GM21447 (cell line): ENCODE measurements around the gene CHST8.

Experiments used
- ATAC-seq: cut with Tn5 transposase; IDR thresholded peaks from one replicate; pipeline ENCODE4 v1.9.1; 2021; ENCODE audit not compliant: unreplicated experiment

Gene CHST8

GRCh38 chr19:33671211-33671610 lies 49.5 kb downstream of the CHST8 start:
- no peak for ATAC-seq

- ATAC-seq: no peak
Measured at GRCh38 chr19:33673258-33673875, 51.6 kb downstream of the CHST8 start.

- ATAC-seq: no peak
Measured at GRCh38 chr19:33673996-33674625, 52.4 kb downstream of the CHST8 start.

- no peak for ATAC-seq
Measured at GRCh38 chr19:33674626-33675367, 53.0 kb downstream of the CHST8 start.

- ATAC-seq: no peak
Measured at GRCh38 chr19:33675501-33676124, 53.9 kb downstream of the CHST8 start.

GRCh38 chr19:33676999-33677665 lies 55.4 kb downstream of the CHST8 start:
- no peak for ATAC-seq

- ATAC-seq: no peak
Measured at GRCh38 chr19:33677745-33678426, 56.1 kb downstream of the CHST8 start.

GRCh38 chr19:33678796-33679585 lies 57.2 kb downstream of the CHST8 start:
- ATAC-seq: no peak

GRCh38 chr19:33679696-33680095 lies 57.9 kb downstream of the CHST8 start:
- ATAC-seq: no peak

- no peak for ATAC-seq
Measured at GRCh38 chr19:33681081-33681680, 59.4 kb downstream of the CHST8 start.

GRCh38 chr19:33683881-33684537 lies 62.3 kb downstream of the CHST8 start:
- ATAC-seq: no peak

GRCh38 chr19:33684538-33685232 lies 62.9 kb downstream of the CHST8 start:
- ATAC-seq: no peak

GRCh38 chr19:33685541-33685940 lies 63.8 kb downstream of the CHST8 start:
- no peak for ATAC-seq

- no peak for ATAC-seq
Measured at GRCh38 chr19:33686262-33686661, 64.5 kb downstream of the CHST8 start.

GRCh38 chr19:33686687-33687480 lies 65.1 kb downstream of the CHST8 start:
- no peak for ATAC-seq

- ATAC-seq: no peak
Measured at GRCh38 chr19:33687481-33688170, 65.9 kb downstream of the CHST8 start.
